GM06990 (cell line): Measurements from ENCODE around the gene FRMD4A.

Experiments
- DNase-seq: peaks from one replicate; pipeline ENCODE4 v3.0.0-alpha.2; 2011; ENCODE audit not compliant: insufficient read length; ENCODE audit errors: extremely low read depth
- H3K27me3 ChIP-seq: replicated peaks from 2 replicates; pipeline ENCODE4 v1.6.0; 2011; ENCODE audit warnings: low read length; ENCODE audit not compliant: control insufficient read depth, insufficient read depth
- H3K36me3 ChIP-seq: 2 replicates; pipeline ENCODE4 v1.5.1; 2011; ENCODE audit warnings: low read length; ENCODE audit not compliant: control insufficient read depth, insufficient read depth
- H3K4me3 ChIP-seq: replicated peaks from 2 replicates; pipeline ENCODE4 v1.5.1; 2011; ENCODE audit warnings: low read depth, mild to moderate bottlenecking, control low read depth, low read length
- TF ChIP-seq, protein P1 (sequence below): IDR thresholded peaks from 2 replicates; pipeline ENCODE4 v1.5.1; 2011; ENCODE audit warnings: low read length, control low read depth, mild to moderate bottlenecking, inconsistent platforms; ENCODE audit not compliant: insufficient read depth, poor library complexity, severe bottlenecking

Gene FRMD4A

DNA sequence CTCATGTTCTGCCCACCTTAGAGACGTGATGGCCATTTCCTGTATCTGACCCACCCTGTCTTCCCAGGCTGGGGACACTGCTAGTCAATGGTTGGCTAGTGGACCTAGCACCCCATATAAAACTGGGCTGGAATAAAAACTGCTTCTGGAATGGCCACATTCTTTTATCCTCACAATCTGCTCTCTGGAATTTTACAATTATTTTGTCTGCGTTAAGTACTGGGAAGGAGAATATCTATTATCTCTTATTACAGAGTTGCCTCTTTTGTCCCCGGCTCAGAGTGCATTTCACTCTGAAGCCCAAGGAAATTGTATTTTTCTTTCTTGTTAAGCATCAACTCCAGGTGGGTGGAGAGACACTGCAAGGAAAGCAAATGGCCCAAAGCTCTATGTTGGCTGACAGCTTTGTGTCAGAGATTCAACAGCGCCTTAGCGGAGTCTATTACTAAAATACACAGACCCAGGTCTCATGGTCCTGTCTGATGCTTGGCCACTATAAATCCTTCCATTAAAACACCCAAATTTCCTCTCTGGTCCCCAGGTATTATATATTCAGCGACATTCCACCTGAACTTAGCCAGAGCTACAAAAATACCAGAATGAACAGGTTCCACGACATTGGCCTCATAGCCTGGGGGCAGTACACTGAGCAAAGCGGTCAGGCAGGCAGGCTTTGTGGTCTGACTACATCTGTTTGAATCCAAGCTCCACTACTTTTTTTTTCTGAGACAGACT, 622.3 kb downstream of the FRMD4A start:
- Histone ChIP-seq H3K4me3 (peak overlapping the region; percentile 65), H3K36me3 (peaks cover 3% of the 10 kb centered on the region), H3K27me3 (no peaks in the 10 kb centered on the region)
- TF ChIP-seq, protein P1, sequence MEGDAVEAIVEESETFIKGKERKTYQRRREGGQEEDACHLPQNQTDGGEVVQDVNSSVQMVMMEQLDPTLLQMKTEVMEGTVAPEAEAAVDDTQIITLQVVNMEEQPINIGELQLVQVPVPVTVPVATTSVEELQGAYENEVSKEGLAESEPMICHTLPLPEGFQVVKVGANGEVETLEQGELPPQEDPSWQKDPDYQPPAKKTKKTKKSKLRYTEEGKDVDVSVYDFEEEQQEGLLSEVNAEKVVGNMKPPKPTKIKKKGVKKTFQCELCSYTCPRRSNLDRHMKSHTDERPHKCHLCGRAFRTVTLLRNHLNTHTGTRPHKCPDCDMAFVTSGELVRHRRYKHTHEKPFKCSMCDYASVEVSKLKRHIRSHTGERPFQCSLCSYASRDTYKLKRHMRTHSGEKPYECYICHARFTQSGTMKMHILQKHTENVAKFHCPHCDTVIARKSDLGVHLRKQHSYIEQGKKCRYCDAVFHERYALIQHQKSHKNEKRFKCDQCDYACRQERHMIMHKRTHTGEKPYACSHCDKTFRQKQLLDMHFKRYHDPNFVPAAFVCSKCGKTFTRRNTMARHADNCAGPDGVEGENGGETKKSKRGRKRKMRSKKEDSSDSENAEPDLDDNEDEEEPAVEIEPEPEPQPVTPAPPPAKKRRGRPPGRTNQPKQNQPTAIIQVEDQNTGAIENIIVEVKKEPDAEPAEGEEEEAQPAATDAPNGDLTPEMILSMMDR = no peak
- no peak for DNase-seq

DNA sequence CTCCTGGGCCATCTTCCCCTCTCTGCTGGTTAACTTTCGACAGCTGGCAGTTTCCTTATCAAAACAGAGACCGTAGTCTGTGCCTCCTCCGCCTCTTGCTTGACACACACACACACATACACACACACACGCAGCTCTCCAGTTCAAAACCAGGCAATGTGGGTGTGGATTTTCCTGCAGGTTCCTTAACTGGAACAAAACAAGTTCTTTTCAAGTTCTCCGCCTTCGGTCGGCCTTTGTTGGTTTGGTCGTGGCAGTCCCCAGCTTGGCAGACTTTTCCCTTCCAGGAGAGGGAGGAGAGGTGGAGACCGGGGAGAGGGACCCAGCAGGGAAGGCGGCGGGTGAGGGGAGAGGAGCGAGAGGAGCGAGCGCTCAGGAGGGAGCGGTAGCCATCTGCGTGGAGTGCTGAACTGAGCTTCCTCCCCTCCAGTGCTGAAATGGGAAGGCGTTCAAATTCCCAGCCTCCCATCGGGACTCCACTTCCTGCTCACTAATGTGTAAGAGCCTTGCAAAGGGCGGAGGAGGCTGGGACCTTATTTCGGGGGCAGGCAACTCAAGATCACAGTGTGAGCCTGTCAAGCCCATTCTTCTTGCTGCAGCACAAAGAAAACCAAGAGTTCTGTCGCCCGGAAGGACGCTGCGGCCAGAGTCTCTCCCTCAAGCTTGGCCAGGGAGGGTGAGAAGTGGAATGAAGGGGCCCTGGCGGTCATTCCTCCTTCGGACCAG, 623.4 kb downstream of the FRMD4A start:
- TF ChIP-seq, protein P1 = no peak
- Histone ChIP-seq H3K36me3 (peaks cover 7% of the 10 kb centered on the region), H3K4me3 (peak overlapping the region; percentile 65), H3K27me3 (no peaks in the 10 kb centered on the region)
- DNase-seq = peak; percentile 38

DNA sequence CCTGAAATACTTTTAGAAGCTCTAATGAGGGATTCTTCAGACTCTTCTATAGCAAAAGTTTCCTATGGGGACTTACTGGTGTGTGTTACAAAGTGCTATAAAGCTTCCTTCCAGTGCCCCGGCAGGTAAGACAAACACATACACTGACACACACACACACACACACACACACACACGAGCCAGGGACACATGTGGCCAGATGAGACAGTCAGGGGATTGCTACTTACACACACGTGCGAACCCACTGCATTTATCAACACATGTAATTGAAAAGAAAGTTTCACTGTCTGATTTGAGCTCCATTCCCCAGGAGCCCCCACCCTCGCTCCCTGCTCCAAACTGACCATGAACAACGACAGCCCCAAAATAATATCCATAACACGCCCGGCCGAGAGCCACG, 624.1 kb downstream of the FRMD4A start:
- TF ChIP-seq, protein P1 = no peak
- H3K4me3 ChIP-seq = peak overlapping the region; percentile 65
- no peaks in the 10 kb centered on the region for H3K27me3 ChIP-seq
- H3K36me3 ChIP-seq = peaks cover 7% of the 10 kb centered on the region
- DNase-seq = no peak

DNA sequence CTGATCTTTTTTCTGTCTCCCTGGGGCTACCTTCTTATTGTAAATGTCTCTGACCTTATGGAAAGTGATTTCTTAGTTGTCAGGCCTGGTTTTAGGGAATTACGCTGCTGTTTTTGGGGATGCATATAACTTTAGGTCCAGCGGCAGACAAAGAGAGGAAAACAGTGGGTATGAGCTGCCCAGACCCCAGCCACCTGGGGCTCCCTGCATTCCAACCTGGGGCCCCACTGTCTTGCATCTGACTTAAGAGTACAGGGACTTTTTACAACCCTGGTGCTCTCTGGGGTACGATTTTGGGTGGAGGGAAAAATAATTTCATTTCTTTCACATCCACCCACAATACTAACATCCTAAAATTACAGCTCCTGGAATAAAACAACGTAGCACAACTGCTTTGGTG, 624.5 kb downstream of the FRMD4A start:
- H3K4me3 ChIP-seq = peak overlapping the region; percentile 65
- no peak for DNase-seq
- H3K36me3 ChIP-seq = peaks cover 10% of the 10 kb centered on the region
- H3K27me3 ChIP-seq = no peaks in the 10 kb centered on the region
- TF ChIP-seq, protein P1 = no peak

DNA sequence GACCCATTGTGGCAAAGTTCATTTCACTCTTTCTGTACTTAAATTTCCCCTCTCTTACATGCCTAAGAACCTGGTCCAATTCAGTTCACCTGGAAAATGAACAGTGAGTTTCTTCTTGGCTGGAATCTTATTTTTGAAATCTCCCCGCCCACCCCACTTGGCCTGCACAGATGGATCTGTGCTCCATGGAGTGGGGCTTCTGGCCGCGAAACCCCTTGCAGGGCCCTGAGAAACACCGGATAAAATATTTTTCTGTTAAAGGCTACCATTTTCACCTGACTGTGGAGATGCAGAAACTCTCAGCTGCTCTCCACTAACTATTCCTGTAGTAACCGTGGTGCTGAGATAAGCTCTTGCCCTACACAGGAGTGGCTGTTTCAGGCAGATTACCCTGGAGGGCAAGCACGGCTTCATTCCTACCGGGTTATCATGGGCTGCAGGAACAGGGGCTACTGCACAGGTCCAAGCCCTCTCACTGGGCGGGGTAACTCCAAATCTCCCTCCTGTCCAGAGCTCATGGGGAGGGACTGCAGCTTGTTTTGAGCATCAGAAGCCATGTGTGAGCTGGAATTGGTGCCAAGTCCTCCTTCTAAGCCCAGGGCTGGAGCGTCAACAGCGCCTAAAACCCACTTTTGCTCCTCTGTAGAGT, 625.1 kb downstream of the FRMD4A start:
- Histone ChIP-seq H3K27me3 (no peaks in the 10 kb centered on the region), H3K4me3 (peak overlapping the region; percentile 65), H3K36me3 (peaks cover 13% of the 10 kb centered on the region)
- TF ChIP-seq, protein P1 = no peak
- DNase-seq = no peak
